ENCODE measurements around the gene PRKG1. TPM values are rescaled to one million over a fixed set of nuclear protein-coding genes. Genes with fewer than 3 reads are reported as not detected.

Gene PRKG1
- total and polyA plus RNA-seq, 2 experiments from 2014 or later = 18.2 to 21.1 TPM

- TF ChIP-seq ZNF462 (CRISPR knock-in tag; IDR thresholded peaks at IDR 0.05) (no peak), CTCF (conservative IDR thresholded peaks at IDR 0.05; ENCODE audit: low read depth in 2 of 2) (no peak), STAT1 (IDR thresholded peaks at IDR 0.05; ENCODE audit: unreplicated experiment) (no peak), EZH2 (IDR thresholded peaks at IDR 0.05; ENCODE audit: low read depth, unreplicated experiment) (no peak)
Observed at GRCh38 chr10:52216852-52217251, 1142.6 kb downstream of the PRKG1 start (continued).

- Histone ChIP-seq H3K36me3 (ENCODE audit: insufficient read depth) (no peaks in the 10 kb centered on the region), H3K27me3 (ENCODE audit: insufficient read depth) (no peaks in the 10 kb centered on the region), H2AFZ (no peak overlapping the region), H3K4me2 (no peak overlapping the region), H3F3A (replicated peaks; ENCODE audit: low read depth) (no peaks in the 10 kb centered on the region), H3K4me3 (no peak overlapping the region), H3K4me1 (ENCODE audit: insufficient read depth) (peaks cover 47% of the 10 kb centered on the region), H3K79me2 (replicated peaks; ENCODE audit: insufficient read depth) (no peaks in the 10 kb centered on the region), H3K27ac (ENCODE audit: low read depth) (no peak overlapping the region), H3K9me2 (ENCODE audit: insufficient read depth) (no peaks in the 10 kb centered on the region), H4K20me1 (replicated peaks; ENCODE audit: insufficient read depth) (no peaks in the 10 kb centered on the region)
- H3K27ac Mint-ChIP-seq = no peak overlapping the region
- no peak for DNase-seq (ENCODE audit: low spot score)
- no peak for ATAC-seq
- H3K4me1 Mint-ChIP-seq = peaks cover 54% of the 10 kb centered on the region
- H3K4me3 Mint-ChIP-seq = no peak overlapping the region
- no peaks in the 10 kb centered on the region; the same call in 2 of the 3 replicates for H3K36me3 Mint-ChIP-seq (ENCODE audit: low read depth)
- H3K9me3 Mint-ChIP-seq = no peaks in the 10 kb centered on the region
- peaks cover 2% of the 10 kb centered on the region for H3K27me3 Mint-ChIP-seq (ENCODE audit: insufficient read depth, low read depth, poor library complexity)
- TF ChIP-seq JUNB (IDR thresholded peaks at IDR 0.05; ENCODE audit: unreplicated experiment) (no peak), ZNF114 (CRISPR knock-in tag; IDR thresholded peaks at IDR 0.05) (no peak), CTCF (conservative IDR thresholded peaks at IDR 0.05; ENCODE audit: low read depth in 2 of 2) (no peak), STAT1 (IDR thresholded peaks at IDR 0.05; ENCODE audit: unreplicated experiment) (no peak), REST (IDR thresholded peaks at IDR 0.05; ENCODE audit: unreplicated experiment) (no peak), EZH2 (IDR thresholded peaks at IDR 0.05; ENCODE audit: low read depth, unreplicated experiment) (no peak), NANOG (IDR thresholded peaks at IDR 0.05; ENCODE audit: borderline replicate concordance) (no peak)
Observed at GRCh38 chr10:52217531-52217930, 1143.2 kb downstream of the PRKG1 start.

Data from GM23338 (cell line).